ENCODE data around the gene PRKAR1B.
"Not testable (repeated sequence)": the region's sequence is repeated elsewhere in the genome, so short reads cannot be mapped to it uniquely, and the experiment has no call there.

The PRKAR1B gene

DNA sequence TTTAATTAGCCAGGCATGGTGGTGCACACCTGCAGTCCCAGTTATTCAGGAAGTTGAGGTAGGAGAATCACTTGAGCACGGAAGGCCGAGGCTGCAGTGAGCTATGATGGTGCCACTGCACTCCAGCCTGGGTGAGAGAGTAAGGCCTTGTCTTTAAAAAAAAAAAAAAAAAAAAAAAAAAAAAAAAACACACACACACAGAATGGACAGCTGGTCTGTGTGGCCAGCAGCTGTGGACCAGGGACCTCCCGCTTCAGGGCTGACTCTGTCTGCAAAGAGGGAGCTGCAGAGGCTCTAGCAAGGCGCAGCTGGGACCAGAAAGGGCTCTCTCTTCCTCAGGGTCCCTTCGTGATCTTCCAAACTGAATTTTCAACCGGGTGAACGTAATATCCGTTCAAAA is 54.2 kb downstream of the PRKAR1B start:
- no peak for DNase-seq (ENCODE audit: low read depth in 2 of 3, low spot score in 2 of 3)

DNA sequence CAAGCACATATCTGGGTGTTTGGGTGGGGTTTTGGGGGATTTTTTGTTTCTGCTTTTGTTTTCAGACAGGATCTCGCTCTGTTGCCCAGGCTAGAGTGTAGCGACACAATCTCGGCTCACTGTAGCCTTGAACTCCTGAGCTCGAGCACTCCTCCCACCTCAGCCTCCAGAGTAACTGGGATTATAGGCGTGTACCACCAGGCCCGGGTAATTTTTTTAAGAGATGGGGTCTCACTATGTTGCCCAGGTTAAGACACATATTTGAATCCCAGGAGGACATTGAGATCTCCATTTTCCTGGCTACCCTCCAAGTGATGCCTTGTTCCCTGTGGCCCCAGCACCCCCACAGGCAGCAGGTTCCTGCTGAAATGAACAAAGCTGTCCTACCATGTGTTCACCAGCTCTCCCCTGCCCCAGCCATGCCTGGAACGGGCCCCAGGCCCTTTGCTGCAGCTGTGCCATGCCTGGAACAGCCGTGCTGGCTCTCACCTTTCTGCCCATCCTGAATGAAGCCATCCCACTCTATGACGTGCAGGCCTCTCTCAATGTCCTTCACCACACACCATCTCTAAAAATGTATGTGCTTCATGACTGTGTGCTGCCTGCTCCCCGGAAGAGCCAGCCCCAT is 55.6 kb downstream of the PRKAR1B start:
- DNase-seq (ENCODE audit: low read depth in 2 of 3, low spot score in 2 of 3) = no peak

DNA sequence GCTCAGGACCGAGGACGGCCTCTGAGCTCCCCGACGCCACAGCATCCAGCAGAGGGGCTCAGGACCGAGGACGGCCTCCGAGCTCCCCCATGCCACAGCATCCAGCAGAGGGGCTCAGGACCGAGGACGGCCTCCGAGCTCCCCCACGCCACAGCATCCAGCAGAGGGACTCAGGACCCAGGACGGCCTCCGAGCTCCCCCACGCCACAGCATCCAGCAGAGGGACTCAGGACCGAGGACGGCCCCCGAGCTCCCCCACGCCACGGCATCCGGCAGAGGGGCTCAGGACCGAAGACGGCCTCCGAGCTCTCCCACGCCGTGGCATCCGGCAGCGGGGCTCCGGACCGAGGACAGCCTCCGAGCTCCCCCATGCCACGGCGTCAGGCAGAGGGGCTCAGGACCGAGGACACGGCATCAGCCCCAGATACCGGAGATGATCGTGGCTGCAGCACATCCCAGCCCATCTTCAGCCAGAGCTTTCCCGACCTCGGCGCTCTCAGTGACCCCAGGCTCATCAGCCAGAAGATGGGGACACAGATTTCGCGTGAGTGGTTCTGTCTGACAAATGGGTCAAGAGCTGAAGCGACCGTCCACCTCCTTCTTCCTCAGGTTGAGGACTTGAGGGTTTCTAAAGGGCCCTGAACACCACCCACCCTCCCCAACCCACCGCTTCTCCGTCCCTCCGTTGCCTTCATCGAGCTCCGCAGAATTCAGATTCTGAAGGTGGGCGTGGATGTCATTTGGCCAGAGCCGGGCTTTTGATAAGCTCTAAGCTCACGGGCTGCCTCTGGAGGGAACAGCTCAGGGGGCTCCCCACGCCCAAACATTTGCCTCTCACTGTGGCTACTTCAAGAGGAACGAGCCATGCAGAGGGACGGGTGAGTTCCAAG is 56.3 kb downstream of the PRKAR1B start:
- no peak for DNase-seq (ENCODE audit: low read depth in 2 of 3, low spot score in 2 of 3)

DNA sequence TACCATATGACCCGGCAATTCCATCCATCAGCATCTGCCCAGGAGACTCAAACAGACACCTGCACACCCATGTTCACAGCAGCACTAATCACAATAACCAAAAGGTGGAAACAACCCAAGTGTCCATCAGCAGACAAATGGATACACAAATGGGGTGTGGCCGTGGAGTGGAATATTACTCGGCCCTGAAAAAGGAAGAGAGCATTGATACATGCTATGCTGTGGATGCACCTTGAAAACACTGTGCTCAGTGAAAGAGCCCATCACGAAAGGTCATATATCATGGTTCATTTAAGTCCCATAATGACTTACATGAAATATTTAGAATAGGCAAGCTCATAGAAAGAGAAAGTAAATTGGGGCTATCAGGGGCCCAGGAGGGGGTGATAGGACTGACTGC is 58.1 kb downstream of the PRKAR1B start:
- DNase-seq (ENCODE audit: low read depth in 2 of 3, low spot score in 2 of 3) = no peak

DNA sequence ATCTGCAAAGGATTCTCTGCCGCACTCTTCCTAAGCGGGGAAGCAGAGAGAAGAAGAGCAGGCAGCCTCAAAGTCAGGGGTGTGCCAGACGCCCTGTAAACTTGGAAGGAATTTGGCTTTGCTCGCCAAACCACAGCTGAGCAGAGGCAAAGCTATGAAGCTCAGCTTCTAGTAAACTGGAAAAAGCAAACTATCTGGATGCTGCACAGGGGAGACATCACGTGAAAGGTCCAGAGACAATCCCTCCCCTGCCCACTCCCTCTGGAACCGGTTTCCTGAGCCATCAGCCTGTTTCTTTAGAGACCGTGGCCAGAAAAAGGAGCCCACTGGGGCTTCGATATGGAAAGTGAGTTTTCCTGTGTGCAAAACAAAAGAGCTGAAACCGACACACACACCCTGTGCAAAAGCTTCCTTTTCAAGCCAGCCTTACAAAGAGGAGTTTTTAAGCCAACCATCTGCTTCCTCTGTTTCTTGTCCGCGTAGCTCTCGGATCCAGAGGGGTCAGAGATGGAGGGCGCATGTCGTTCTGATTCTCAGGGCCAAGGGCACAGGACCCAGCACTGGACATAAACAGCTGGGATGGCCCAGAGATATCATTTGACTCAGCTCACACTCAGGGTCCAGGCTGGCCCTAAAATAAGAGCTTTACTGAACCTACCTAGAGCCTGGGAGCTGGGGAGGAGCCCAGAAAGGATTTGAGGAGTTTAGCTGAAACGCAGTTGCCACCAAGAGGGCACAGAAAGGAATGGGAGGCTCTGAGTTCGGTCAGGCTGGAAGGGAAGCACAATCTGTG is 58.7 kb downstream of the PRKAR1B start:
- DNase-seq (ENCODE audit: low read depth in 2 of 3, low spot score in 2 of 3) = no peak

DNA sequence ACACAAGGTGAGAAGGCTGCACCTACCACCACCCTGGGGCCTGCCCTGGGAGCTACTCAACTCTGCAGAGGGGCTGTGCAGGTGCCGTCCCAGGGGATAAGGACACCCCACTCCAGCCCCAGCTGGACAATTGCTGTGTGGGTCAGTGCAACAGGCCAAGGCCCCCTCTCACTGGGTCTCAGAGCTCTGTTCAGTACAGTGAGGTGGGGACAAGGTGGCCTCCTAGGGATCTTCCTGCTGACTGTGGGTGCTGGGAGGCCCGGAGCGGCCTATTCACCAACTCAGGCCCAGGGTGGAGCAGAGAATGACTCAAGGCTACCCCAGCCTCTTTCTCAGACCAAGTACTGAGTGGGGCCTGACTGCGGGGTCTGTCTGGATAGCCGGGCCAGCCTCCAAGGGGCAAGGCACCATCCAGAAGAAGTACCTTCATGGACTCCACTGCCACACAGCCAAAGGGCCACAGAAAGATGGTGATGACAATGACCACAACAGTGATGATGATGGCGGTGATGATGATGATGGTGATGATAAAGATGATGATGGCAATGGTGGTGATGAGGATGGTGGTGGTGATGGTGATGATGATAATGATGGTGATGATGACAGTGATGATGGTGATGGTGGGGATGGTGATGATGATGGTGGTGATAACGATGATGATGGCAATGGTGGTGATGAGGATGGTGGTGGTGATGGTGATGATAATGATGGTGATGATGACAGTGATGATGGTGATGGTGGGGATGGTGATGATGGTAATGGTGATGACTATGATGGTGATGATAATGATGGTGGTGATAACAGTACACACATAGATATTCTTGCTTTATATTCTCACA is 60.4 kb downstream of the PRKAR1B start:
- DNase-seq (ENCODE audit: low read depth in 2 of 3, low spot score in 2 of 3) = no peak

DNA sequence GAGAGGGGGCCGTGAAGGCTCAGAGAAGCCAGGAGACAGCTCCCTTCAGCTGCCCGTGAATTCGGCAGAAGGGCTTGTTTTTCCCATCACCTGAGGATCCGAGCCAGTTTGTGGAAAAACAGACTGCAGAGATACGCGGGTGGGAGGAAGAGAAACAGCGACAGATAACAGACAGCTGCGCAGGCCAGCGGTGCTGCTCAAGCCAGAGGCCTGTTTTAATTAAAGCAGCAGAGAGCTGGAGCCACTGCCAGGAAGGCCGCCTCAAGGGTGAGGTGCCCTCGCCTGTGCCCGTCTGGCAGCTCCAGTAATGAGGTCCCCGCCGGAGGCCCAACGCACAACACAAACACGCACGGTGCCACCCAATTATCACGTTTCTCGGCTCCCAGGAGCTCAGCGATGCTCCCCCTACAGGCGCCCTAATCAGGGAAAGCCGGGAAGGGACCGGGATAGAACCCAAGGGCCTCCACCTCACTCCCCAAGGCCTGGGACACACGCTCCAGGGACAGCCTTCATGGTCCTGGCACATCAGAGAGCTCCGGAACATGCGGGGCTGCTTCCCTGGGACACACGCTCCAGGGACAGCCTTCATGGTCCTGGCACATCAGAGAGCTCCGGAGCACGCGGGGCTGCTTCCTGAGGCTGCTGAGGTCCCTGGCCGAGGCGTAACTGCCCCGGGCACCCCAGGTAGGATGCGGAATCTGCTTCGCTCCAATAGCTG is 61.2 kb downstream of the PRKAR1B start:
- DNase-seq (ENCODE audit: low read depth in 2 of 3, low spot score in 2 of 3) = no peak

DNA sequence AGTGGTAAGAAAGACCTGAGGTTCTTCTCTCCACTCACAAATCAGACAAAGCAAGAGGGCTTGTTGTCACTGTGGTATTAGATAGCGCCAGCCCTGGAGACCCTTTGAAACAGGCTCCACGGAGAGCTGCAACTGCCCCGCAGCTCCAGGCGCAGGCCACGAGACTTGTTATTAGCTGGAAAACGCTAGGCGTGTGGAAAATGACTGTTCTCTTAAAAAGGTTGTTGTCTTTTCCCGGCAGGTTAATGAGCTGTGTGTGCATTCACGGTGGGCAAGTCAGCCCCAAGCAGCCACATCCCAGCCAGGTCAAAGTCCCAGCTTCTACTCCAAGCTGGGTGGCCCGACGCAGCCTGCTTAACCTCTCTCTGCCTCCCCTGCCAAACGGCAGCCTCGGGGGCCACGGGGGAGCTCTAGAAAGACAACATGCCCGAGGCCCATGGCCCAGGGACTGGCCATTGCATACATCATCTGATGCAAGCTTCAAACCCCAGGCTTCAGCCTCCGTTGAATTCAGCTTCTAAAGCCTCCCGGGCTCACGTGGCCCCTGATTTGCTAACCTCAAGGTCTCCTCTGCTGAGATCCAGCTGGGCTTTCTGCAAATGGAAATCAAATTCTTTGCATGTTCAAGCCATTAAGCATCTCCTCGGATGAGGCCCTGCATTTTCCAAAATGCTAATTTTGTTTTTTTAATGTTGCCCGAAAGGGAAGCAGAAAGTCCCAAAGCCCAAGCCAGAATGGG is 61.9 kb downstream of the PRKAR1B start:
- no peak for DNase-seq (ENCODE audit: low read depth in 2 of 3, low spot score in 2 of 3)

DNA sequence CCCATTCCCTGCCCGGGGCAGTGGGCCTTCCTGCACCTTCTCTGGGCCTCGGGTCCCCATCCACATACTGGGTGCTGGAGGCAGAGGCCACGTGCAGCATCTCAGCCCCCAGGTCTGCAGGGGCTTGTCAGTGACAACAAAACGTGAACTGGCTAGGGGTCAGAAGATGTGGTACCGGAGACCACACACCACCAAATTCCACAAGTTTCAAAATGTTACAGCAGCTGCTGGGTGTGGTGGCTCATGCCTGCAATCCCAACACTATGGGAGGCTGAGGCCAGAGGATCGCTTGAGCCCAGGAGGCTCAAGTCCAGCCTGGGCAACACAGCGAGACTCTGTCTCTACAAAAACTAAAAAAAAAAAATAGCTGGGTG is 62.7 kb downstream of the PRKAR1B start:
- DNase-seq (ENCODE audit: low read depth in 2 of 3, low spot score in 2 of 3) = no peak

DNA sequence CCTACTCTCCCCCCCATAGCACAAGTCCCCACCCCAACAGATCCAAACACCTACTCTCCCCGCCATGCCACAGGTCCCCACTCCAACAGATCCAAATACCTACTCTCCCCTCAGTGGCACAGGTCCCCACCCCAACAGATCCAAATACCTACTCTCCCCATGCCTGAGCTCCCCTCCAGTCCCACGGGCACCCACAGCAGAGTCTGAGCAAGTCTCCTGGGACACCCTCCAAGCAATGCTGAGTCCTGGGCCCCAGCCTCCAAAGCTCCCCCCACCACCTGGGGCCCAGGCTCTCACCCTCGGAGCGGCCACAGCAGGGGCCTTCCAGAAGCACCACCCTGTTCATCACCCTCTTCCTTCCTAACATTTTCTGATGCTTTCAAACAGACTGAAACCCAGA is 64.5 kb downstream of the PRKAR1B start:
- DNase-seq (ENCODE audit: low read depth in 2 of 3, low spot score in 2 of 3) = no peak

DNA sequence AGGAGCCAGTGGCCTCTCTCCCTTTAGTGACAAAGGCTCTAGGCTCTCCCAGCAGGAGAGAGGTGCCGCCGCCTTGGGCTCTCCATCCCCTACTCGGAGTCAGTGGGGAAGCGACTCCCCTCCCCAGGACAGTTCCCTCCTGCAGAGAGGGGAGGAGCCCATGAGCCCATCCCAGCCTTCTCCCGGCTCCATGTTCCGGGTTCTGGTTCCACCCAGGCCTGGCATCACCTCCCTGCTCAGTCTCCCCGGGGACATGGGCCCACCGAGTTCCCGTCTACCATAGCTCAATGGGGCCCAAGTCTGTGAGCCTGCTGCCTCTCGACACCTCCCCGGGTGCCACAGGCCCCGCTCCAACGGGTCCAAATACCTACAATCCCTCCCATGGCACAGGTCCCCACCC is 67.1 kb downstream of the PRKAR1B start:
- no peak for DNase-seq (ENCODE audit: low read depth in 2 of 3, low spot score in 2 of 3)

DNA sequence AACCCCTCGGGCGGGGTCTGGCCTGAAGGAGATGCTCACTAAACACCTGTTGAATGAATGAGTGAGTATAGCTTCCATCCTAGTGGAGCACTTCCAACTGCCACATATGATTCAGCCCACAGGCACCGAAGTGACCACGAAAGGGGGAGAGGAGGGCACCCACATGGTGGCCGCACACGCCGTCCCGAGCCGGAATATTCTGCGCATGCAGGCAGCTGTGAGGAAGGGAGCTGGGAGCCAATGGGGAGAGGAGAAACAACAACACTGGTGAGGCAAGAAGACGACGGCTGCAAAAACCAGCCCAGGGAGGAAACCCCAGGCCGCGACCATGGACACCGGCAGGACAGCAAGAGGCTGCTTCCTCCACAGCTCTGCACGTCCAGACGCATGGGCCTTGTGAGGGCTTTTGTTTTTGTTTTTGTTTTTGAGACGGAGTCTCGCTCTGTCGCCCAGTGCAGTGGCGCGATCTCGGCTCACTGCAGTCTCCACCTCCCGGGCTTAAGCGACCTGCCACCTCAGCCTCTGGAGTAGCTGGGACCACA is 67.7 kb downstream of the PRKAR1B start:
- DNase-seq (ENCODE audit: low read depth in 2 of 3, low spot score in 2 of 3) = no peak

DNA sequence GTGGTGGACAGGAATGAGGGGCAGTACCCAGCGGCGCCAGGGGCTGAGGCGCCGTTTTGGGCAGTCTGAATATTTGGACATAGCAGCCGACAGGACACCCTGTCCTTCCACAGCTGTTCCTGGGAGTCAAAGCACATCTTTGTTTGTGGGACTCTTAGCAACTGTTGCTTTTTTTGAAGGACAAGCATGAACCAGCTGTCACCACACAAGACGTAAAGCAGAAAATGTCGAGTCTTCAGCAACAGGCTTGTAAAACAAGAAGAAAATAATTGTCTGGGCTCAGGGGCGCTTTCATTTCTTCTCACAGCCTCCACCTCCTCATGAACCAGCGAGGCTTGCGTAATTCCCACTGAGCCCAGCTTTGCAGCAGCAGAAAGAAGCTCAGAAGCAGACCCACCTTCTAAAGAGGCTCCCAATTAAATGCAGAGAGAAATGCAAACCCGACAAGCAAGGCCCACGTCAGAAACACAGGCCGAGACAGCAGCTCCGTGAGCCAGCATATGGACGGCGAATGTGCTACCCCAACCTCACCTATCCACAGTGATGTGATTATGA is 69.4 kb downstream of the PRKAR1B start:
- DNase-seq (ENCODE audit: low read depth in 2 of 3, low spot score in 2 of 3) = no peak

DNA sequence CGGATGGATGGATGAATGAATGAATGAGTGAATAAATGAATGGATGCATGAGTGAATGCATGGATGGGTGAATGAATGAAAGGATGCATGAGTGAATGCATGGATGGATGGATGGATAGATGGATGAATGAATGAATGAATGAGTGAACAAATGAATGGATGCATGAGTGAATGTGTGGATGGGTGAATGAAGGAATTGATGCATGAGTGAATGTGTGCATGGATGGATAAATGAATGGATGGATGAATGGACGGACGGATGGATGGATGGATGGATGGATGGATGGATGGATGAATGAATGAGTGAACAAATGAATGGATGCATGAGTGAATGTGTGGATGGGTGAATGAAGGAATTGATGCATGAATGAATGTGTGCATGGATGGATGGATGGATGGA is 70.1 kb downstream of the PRKAR1B start:
- not testable (repeated sequence) for DNase-seq (ENCODE audit: low read depth in 2 of 3, low spot score in 2 of 3)

DNA sequence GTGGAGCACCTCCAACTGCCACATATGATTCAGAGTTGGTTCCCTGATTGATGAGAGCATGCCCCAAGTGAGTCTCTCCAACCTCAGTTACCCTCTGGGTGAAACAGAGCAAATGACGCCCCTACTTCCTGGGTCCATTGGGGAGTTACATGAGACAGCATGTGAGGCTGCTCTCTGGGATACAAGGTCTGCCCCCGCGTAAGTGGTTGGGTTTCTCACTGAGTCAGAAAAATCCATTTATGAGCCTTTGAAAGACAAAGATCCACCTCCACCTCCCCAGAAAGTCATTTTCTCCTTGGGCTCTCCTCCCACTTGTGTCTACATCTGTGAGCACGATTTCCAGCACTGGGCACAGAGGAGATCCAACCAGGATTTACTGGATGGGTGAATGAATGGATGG is 71.3 kb downstream of the PRKAR1B start:
- DNase-seq (ENCODE audit: low read depth in 2 of 3, low spot score in 2 of 3) = no peak

DNA sequence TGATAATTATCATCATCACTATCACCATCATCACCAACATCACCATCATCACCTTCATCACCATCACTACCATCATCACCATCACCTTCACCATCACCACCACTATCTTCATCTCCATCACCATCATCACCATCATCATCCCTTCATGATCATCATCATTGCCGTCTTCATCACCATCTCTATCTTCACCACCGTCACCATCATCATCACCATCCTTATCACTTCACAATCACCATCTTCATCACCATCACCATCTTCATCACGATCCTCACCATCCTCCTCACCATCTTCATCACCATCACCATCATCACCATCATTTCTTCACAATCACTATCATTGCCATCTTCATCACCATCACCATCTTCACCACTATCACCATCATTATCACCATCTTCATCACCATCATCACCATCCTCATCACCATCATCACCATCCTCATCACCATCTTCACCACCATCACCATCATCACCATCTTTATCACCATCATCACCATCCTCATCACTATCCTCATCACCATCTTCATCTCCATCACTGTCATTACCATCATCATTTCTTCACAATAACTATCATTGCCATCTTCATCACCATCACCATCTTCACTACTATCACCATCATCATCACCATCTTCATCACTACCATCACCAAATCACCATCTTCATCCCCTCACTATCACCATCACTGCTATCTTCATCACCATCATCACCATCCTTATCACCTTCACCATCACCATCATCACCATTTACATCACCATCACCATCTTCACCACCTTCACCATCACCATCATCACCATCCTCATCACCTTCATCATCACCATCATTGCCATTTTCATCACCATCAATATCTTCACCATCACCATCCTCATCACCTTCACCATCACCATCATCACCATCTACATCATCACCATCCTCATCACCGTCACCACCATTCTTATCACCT is 73.0 kb downstream of the PRKAR1B start:
- DNase-seq (ENCODE audit: low read depth in 2 of 3, low spot score in 2 of 3) = no peak

DNA sequence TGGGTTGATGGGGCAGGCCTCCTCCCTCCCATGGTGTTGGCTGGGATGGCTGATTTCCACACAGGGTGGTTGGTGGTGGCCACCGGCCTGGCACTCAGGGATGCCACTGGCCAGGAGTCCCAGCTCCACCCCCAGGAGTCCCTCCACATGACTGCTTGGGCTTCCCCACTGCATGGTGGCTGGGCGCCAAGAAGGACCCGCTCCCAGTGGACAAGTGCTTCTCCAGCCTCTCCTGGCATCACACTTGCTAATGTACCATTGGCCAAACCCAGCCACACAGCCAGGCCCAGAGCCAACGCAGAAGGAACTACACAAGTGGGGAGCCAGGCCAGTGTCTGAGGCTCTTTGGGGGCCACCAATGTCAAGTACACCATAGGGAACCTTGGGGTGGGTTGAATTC is 74.2 kb downstream of the PRKAR1B start:
- DNase-seq (ENCODE audit: low read depth in 2 of 3, low spot score in 2 of 3) = no peak

DNA sequence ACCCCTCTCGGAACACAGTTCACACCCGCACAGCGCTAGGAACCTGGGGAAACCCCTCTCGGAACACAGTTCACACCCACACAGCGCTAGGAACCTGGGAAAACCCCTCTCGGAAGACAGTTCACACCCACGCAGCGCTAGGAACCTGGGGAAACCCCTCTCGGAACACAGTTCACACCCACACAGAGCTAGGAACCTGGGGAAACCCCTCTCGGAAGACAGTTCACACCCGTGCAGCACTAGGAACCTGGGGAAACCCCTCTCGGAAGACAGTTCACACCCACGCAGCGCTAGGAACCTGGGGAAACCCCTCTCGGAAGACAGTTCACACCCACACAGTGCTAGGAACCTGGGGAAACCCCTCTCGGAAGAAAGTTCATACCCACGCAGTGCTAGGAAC is 74.9 kb downstream of the PRKAR1B start:
- DNase-seq (ENCODE audit: low read depth in 2 of 3, low spot score in 2 of 3) = not testable (repeated sequence)
